T-helper 2 cell treated with Interferon-gamma antibody and Interleukin-4, amounts not matched to agents 5 μg/mL and 100 μg/mL, for 36 hours (primary cell): ENCODE measurements around the gene DOCK2.
"Not testable (repeated sequence)": the region's sequence is repeated elsewhere in the genome, so short reads cannot be mapped to it uniquely, and the experiment has no call there.

Experiments used
- DNase-seq: peaks from one replicate; pipeline ENCODE4 v3.0.0; 2021; ENCODE audit warnings: low spot score
- H3K27ac Mint-ChIP-seq: one replicate; pipeline ENCODE4 v1.8.0; 2021; ENCODE audit warnings: mild to moderate bottlenecking, mixed read lengths
- H3K27me3 Mint-ChIP-seq: one replicate; pipeline ENCODE4 v1.8.0; 2021; ENCODE audit warnings: low read depth, mixed read lengths
- H3K36me3 Mint-ChIP-seq: one replicate; pipeline ENCODE4 v1.8.0; 2021; ENCODE audit warnings: low read depth, mixed read lengths
- H3K4me1 Mint-ChIP-seq: one replicate; pipeline ENCODE4 v1.8.0; 2021; ENCODE audit warnings: low read depth, mixed read lengths
- H3K4me3 Mint-ChIP-seq: one replicate; pipeline ENCODE4 v1.8.0; 2022; ENCODE audit warnings: mild to moderate bottlenecking, moderate library complexity, mixed read lengths
- H3K9me3 Mint-ChIP-seq: one replicate; pipeline ENCODE4 v1.8.0; 2021; ENCODE audit warnings: mixed read lengths

The DOCK2 gene

DNA sequence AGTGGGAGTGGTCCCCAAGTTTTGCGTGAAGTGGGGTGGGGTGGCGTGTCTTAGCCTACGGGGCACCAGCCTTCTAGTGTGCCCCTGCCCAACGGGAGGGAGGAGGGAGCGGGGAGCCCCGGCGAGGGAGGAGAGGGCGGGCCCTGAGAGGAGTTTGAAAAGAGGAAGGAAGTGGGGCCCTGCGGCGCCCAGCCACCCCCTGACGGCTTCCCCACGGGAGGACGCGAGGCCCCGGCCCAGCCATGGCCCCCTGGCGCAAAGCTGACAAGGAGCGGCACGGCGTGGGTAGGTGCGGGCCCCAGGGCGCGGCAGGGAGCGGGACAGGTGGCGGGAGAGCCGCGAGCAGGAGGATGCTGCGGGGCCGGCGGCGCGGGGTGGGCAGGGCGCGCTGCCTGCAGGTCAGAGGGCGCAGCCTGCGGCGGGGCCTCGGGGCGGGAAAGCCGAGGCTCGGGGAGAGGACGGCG is at the start of gene DOCK2:
Gene DOCK2, plus strand, starts transcription at position 191 of the 464 bp plus-strand sequence. Its CDS starts 52 bp downstream, at position 243.
- peak; percentile 59 for DNase-seq
- Mint-ChIP-seq H3K27ac (peak within 1 kb of the TSS; percentile 92), H3K36me3 (peaks cover 41% of the 10 kb centered on the region), H3K9me3 (peaks cover 25% of the 10 kb centered on the region), H3K4me1 (peaks cover 48% of the 10 kb centered on the region), H3K4me3 (peak within 1 kb of the TSS; percentile 93), H3K27me3 (peaks cover 3% of the 10 kb centered on the region)

DNA sequence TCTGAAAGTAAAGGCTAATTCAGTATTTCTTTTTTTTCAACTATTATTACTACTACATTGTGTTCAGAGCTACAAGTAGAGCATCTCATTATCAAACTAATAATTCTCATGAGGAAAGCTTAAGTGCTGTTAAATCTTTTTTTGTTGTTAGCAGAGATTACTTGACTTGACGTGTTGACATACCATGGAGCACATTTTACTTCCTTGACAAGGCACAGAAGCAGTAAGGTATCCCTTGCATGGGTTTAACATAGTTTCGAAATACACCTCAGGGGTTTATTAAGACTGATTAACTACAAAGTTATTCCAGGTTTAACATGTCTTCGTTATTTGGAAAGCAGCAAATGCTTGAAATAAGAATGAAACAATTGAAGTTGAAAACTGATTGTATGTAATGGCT is 46.5 kb upstream of the DOCK2 start:
- Mint-ChIP-seq H3K9me3 (no peaks in the 10 kb centered on the region), H3K4me3 (no peak overlapping the region), H3K27ac (no peak overlapping the region), H3K36me3 (peaks cover 61% of the 10 kb centered on the region), H3K27me3 (no peaks in the 10 kb centered on the region), H3K4me1 (peaks cover 18% of the 10 kb centered on the region)
- no peak for DNase-seq

DNA sequence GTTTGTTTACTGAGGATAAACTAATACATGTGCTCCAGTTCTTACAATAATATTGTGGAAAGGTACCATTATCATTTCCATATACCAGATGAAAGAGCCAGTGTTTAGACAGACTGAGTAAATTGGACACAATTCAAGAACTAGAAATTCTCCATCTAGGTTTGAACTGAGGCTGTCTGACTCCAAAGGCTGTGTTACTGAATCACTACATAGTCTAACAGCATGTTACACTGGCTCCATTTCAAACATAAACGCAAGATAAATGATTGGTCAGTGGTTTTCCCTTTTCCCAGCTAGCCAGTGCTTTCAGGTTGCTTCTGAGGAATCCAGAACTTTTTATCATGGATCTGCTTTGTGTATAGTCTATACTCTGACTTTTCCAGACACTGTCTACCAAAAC is 45.4 kb upstream of the DOCK2 start:
- Mint-ChIP-seq H3K27ac (no peak overlapping the region), H3K4me1 (peaks cover 9% of the 10 kb centered on the region), H3K27me3 (no peaks in the 10 kb centered on the region), H3K9me3 (no peaks in the 10 kb centered on the region), H3K36me3 (peaks cover 61% of the 10 kb centered on the region), H3K4me3 (no peak overlapping the region)
- no peak for DNase-seq

DNA sequence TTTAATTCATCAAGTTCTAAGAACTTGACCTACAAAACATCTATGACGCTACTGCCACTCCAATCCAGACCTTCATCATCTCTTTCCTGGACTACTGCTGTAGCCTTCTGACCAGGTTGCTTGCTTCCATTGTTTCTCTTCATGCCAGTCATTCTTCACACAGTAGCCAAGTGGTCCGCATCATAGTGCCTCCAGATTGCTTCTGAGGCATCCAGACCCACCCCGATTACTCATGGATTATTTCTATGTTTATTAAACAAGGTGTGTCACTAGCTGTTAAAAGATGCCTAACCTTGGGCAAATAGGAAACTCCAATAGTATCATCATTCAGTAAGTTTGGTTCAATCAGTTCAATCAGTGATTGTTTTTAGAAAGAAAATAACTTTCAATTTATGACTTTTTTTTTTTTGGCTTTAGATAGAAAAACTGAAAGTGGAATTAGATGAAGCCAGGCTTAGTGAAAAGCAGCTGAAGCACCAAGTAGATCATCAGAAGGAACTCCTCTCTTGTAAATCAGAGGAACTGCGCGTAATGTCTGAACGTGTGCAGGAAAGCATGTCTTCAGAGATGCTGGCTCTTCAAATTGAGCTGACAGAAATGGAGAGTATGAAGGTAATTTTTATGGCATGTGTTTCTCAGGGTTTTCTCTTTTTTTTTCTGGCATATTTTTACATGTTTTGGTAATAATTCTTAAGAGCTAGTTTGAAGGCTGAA is 44.0 kb upstream of the DOCK2 start:
- Mint-ChIP-seq H3K4me3 (no peak overlapping the region), H3K4me1 (no peaks in the 10 kb centered on the region), H3K27me3 (no peaks in the 10 kb centered on the region), H3K9me3 (no peaks in the 10 kb centered on the region), H3K27ac (no peak overlapping the region), H3K36me3 (peaks cover 69% of the 10 kb centered on the region)
- no peak for DNase-seq

DNA sequence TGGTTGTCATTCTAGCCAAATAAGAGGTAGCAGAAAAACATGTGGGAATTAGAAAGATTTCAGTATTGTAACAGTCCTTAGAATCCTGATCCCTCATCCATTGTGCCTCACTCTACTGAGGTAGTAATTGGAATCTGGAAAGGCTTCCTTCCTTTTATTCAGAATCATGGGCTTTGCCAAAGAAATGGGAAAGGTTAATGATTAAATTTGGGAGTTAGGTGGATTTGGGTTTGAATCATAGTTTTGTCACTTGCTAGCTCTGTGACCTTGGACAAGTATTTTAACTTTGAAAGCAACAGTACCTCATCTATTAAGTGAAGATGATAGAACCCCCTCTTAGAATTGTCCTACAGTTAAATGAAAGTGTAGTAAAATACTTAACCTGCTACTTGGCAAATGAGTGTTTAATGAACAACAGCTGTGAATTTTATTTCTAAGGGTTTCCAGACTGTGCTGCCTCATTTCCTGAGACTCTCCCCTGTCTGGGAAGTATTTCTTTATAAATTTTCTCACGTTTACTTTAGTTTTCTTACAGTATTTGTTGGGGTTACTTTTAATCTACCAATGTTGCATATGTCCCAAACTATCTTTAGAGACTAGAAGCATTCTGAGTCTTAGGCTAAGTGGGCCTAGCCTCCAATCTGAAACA is 41.8 kb upstream of the DOCK2 start:
- peaks cover 59% of the 10 kb centered on the region for H3K36me3 Mint-ChIP-seq
- DNase-seq: no peak
- peaks cover 4% of the 10 kb centered on the region for H3K4me1 Mint-ChIP-seq
- H3K9me3 Mint-ChIP-seq: no peaks in the 10 kb centered on the region
- no peak overlapping the region for H3K4me3 Mint-ChIP-seq
- no peak overlapping the region for H3K27ac Mint-ChIP-seq
- H3K27me3 Mint-ChIP-seq: no peaks in the 10 kb centered on the region

DNA sequence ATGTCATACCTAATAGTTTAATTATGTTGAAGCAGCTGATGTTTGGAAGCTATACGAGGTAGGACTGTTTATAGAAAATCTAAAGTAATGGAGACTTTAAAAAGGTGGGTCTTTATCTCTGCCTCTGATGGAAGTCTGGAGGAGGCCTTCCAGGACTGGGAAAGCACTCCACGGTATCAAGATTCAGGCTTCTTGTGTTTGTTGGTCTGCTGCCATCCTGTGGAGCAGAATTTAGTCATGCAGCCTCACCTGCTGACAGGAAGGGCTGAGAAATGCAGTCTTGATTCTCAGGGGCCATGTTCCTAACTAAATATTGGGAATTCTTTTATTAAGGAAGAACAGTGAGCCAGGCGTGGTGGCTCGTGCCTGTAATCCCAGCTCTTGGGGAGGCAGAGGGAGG is 37.6 kb upstream of the DOCK2 start:
- H3K36me3 Mint-ChIP-seq: peaks cover 54% of the 10 kb centered on the region

DNA sequence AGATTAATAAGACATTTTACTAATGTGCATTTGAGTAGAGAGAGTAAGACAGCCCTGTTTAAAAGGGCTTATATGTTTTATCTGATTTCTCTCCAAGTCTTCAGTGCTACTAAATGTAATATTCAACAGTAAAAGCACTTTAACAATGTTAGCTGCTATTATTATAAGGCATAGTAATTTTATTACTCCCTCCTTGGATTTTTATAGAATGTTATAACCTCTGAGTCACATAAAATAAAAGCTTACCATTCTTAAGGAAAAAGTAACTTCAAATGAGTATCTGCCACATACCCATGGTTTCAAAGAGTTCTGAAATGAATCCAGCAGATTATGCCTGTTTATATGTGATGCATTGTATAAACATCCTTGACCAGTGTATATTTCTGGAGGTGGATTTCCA is 34.5 kb upstream of the DOCK2 start:
- Mint-ChIP-seq H3K27me3 (peaks cover 5% of the 10 kb centered on the region), H3K4me3 (no peak overlapping the region), H3K4me1 (peaks cover 4% of the 10 kb centered on the region), H3K9me3 (no peaks in the 10 kb centered on the region), H3K27ac (no peak overlapping the region), H3K36me3 (peaks cover 42% of the 10 kb centered on the region)
- DNase-seq: no peak

More for the DNA sequence above, 37.6 kb upstream of the DOCK2 start:
- H3K27me3 Mint-ChIP-seq: no peaks in the 10 kb centered on the region
- DNase-seq: no peak
- H3K27ac Mint-ChIP-seq: no peak overlapping the region
- peaks cover 4% of the 10 kb centered on the region for H3K4me1 Mint-ChIP-seq
- H3K9me3 Mint-ChIP-seq: no peaks in the 10 kb centered on the region
- H3K4me3 Mint-ChIP-seq: no peak overlapping the region

DNA sequence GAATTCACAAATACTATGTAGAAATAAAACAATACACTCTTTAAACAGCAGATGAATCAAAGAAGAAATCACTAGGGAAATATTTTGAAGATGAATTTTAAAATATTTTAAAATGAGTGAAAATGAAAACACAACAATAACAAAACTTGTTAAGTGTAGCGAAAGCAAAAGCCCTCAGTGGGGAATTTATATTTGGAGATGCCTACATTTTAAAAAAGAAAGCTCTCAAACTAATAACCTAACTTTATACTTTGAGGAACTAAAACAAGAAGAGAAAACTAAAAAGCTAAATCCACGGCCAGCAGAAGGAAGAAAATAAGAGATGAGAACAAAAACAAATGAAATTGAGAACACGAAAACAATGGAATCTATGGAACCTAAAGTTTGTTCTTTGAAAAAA is 30.8 kb upstream of the DOCK2 start:
- peaks cover 23% of the 10 kb centered on the region for H3K27me3 Mint-ChIP-seq
- H3K36me3 Mint-ChIP-seq: peaks cover 27% of the 10 kb centered on the region
- DNase-seq: no peak
- H3K9me3 Mint-ChIP-seq: peaks cover 6% of the 10 kb centered on the region
- H3K4me1 Mint-ChIP-seq: no peaks in the 10 kb centered on the region
- H3K27ac Mint-ChIP-seq: no peak overlapping the region
- H3K4me3 Mint-ChIP-seq: no peak overlapping the region

DNA sequence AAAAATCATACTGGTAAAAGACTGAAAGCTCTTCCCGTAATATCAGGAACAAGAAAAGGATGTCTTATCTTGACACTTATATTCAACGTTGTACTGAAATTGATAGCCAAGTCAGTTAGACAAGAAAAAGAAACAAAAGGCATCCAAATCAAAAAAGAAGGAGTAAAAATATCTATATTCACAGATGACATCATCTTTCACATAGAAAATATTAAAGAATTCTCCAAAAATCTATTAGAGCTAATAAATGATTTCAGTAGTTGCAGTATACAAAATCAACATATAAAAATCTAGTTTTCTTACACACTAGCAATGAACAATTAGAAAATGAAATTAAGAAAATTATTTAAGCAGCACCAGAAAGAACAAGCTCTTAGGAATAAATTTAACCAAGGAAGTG is 29.2 kb upstream of the DOCK2 start:
- peaks cover 14% of the 10 kb centered on the region for H3K36me3 Mint-ChIP-seq

DNA sequence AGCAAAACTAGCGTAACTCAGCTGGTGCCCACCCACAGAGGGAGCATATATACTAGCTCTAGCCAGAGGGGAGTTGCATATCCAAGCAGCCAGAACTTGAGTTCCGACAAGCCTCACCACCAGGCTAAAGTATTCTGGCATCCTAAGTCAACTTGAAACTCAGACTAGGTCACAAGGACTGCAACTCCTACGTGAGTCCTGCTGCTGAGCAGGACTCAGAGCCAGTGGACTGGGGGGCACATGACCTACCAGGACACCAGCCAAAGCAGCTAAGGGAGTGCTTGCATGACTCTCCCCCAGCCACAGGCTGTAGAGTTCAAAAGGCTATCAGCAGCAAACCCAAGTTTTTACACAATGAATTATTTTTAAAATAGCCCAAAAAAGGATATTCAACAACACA is 27.4 kb upstream of the DOCK2 start:
- H3K4me3 Mint-ChIP-seq: no peak overlapping the region

More for the DNA sequence above, 29.2 kb upstream of the DOCK2 start:
- Mint-ChIP-seq H3K4me3 (no peak overlapping the region), H3K27me3 (peaks cover 36% of the 10 kb centered on the region), H3K9me3 (peaks cover 6% of the 10 kb centered on the region), H3K4me1 (no peaks in the 10 kb centered on the region), H3K27ac (no peak overlapping the region)
- no peak for DNase-seq

DNA sequence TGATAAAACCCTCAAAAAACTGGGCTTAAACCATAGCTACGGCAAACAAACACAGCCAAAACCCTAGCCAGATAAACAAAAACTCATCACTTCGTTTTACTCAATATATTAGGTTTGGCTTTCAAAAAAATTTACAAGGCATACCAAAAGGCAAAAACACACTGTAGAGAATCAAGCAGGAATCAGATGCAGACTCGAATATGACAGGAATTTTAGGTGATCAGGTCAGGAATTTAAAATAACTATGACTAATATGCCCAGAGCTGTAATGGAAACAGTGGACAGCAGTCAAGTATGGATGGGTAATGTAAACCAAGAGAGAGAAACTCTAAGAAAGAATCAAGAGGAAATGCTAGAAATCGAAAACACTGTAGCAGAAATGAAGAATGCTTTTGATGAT is 26.5 kb upstream of the DOCK2 start:
- DNase-seq: no peak
- Mint-ChIP-seq H3K4me3 (no peak overlapping the region), H3K27me3 (peaks cover 52% of the 10 kb centered on the region), H3K36me3 (peaks cover 5% of the 10 kb centered on the region), H3K9me3 (peaks cover 6% of the 10 kb centered on the region), H3K27ac (no peak overlapping the region), H3K4me1 (no peaks in the 10 kb centered on the region)

More for the DNA sequence above, 27.4 kb upstream of the DOCK2 start:
- no peak for DNase-seq
- peaks cover 50% of the 10 kb centered on the region for H3K27me3 Mint-ChIP-seq
- peaks cover 6% of the 10 kb centered on the region for H3K9me3 Mint-ChIP-seq
- H3K4me1 Mint-ChIP-seq: no peaks in the 10 kb centered on the region
- peaks cover 10% of the 10 kb centered on the region for H3K36me3 Mint-ChIP-seq
- no peak overlapping the region for H3K27ac Mint-ChIP-seq

DNA sequence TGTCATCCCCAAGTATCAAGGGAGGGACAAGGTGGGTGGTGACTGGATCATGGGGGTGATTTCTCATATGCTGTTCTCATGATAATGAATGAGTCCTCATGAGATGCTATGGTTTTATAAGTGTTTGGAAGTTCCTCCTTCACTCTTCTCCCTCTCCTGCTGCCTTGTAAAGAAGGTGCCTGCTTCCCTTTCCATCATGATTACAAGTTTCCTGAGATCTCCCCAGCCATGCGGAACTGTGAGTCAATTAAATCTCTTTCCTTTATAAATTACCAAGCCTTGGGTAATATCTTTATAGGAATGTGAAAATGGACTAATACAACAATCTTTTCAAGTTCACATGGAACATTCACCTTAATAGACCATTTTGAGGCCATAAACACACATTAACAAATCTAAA is 21.5 kb upstream of the DOCK2 start:
- Mint-ChIP-seq H3K4me3 (no peak overlapping the region), H3K9me3 (peaks cover 8% of the 10 kb centered on the region), H3K27ac (no peak overlapping the region), H3K27me3 (peaks cover 62% of the 10 kb centered on the region), H3K4me1 (no peaks in the 10 kb centered on the region), H3K36me3 (no peaks in the 10 kb centered on the region)
- no peak for DNase-seq

DNA sequence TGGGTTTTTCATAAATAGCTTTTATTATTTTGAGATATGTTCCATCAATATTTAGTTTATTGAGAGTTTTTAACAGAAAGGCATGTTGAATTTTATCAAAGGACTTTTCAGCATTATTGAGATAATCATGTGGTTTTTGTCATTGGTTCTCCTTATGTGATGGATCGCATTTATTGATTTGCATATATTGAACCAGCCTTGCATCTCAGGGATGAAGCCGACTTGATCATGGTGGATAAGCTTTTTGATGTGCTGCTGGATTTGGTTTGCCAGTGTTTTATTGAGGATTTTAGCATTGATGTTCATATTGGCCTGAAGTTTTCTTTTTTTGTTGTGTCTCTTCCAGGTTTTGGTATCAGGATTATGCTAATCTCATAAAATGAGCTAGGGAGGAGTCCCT is 12.8 kb upstream of the DOCK2 start:
- H3K4me1 Mint-ChIP-seq, H3K36me3 Mint-ChIP-seq, H3K9me3 Mint-ChIP-seq, H3K27ac Mint-ChIP-seq, DNase-seq, H3K4me3 Mint-ChIP-seq: not testable (repeated sequence)
- peaks cover 39% of the 10 kb centered on the region for H3K27me3 Mint-ChIP-seq

DNA sequence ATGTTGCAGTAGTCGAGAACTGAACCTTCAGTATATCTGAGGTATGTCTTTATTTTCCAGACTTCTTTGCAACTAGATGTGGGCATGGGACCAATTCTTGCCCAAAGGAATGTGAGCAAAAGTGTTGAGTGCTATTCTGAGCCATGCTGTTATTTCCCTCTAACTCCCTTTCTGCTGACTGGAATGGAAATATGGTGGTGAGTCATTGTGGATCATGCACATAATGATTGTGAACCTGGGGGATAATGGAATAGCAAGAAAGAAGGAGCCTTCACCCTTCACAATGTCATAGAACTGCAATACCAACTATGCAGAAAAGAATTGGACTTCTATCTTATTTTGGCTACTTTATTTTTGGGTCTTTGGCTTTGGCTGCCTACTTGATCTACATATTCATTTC is 10.3 kb upstream of the DOCK2 start:
- Mint-ChIP-seq H3K27ac (no peak overlapping the region), H3K9me3 (peaks cover 4% of the 10 kb centered on the region), H3K4me3 (no peak overlapping the region), H3K36me3 (no peaks in the 10 kb centered on the region), H3K27me3 (peaks cover 25% of the 10 kb centered on the region), H3K4me1 (peaks cover 13% of the 10 kb centered on the region)
- DNase-seq: no peak
